Measurements from ENCODE around the gene ZC3H7A.

Gene ZC3H7A

GRCh38 chr16:11755022-11755760 is 41.9 kb downstream of the ZC3H7A start:
- Histone ChIP-seq H3K9me3 (ENCODE audit: control insufficient read depth, insufficient read depth, low read depth, low read length) (no peaks in the 10 kb centered on the region), H3K4me3 (ENCODE audit: low read depth, low read length) (no peak overlapping the region), H3K36me3 (ENCODE audit: control insufficient read depth in 2 of 2, insufficient read depth in 1 of 2, low read length in 2 of 2) (peaks cover 52 to 81% of the 10 kb centered on the region in 2 experiments), H3K27ac (ENCODE audit: extremely low read depth, low read depth, low read length) (no peak overlapping the region), H3K4me1 (ENCODE audit: control insufficient read depth, insufficient read depth, low read length) (peaks cover 14% of the 10 kb centered on the region)
- no peak for TF ChIP-seq ZNF335 (tag by site-specific recombination; conservative IDR thresholded peaks at IDR 0.05)
- TF ChIP-seq ZNF341 (tag by site-specific recombination; IDR thresholded peaks at IDR 0.05; ENCODE audit: low read depth), result no peak
- peak; percentile 89 for TF ChIP-seq ZIC2 (tag by site-specific recombination; IDR thresholded peaks at IDR 0.05)
- TF ChIP-seq ZNF10 (tag by site-specific recombination; IDR thresholded peaks at IDR 0.05), result no peak
- no peak for TF ChIP-seq ZBTB49 (tag by site-specific recombination; IDR thresholded peaks at IDR 0.05; ENCODE audit: low read depth)
- TF ChIP-seq GLIS1 (tag by site-specific recombination; IDR thresholded peaks at IDR 0.05), result peak; percentile 34; the same call in 1 of the 2 replicates
- no peak for TF ChIP-seq ZNF549 (tag by site-specific recombination; IDR thresholded peaks at IDR 0.05)
- no peak for TF ChIP-seq ZNF747 (tag by site-specific recombination; IDR thresholded peaks at IDR 0.05)
- TF ChIP-seq ZNF654 (tag by site-specific recombination; IDR thresholded peaks at IDR 0.05; ENCODE audit: low read depth), result no peak
- ChIA-PET CTCF (no interaction called here), POLR2A (no interaction called here)

- ChIA-PET POLR2A (no interaction called here), CTCF (no interaction called here)
- no peaks in the 10 kb centered on the region for H3K9me3 ChIP-seq (ENCODE audit: control insufficient read depth, insufficient read depth, low read depth, low read length)
- H3K4me1 ChIP-seq (ENCODE audit: control insufficient read depth, insufficient read depth, low read length), result peaks cover 3% of the 10 kb centered on the region
- peaks cover 62 to 74% of the 10 kb centered on the region in 2 experiments for H3K36me3 ChIP-seq (ENCODE audit: control insufficient read depth in 2 of 2, insufficient read depth in 1 of 2, low read length in 2 of 2)
- no peak overlapping the region for H3K4me3 ChIP-seq (ENCODE audit: low read depth, low read length)
- TF ChIP-seq ZNF292 (tag by site-specific recombination; IDR thresholded peaks at IDR 0.05; ENCODE audit: borderline replicate concordance, low read depth), result no peak
- no peak for TF ChIP-seq PATZ1 (tag by site-specific recombination; IDR thresholded peaks at IDR 0.05)
- TF ChIP-seq ZSCAN23 (tag by site-specific recombination; IDR thresholded peaks at IDR 0.05), result no peak
- TF ChIP-seq ZNF548 (tag by site-specific recombination; IDR thresholded peaks at IDR 0.05), result no peak
- TF ChIP-seq ZNF76 (tag by site-specific recombination; IDR thresholded peaks at IDR 0.05; ENCODE audit: borderline replicate concordance, low read depth), result no peak
- TF ChIP-seq ZNF138 (tag by site-specific recombination; IDR thresholded peaks at IDR 0.05; ENCODE audit: borderline replicate concordance), result no peak
- no peak for TF ChIP-seq ZNF777 (tag by site-specific recombination; IDR thresholded peaks at IDR 0.05; ENCODE audit: borderline replicate concordance)
- no peak for TF ChIP-seq ZSCAN16 (tag by site-specific recombination; IDR thresholded peaks at IDR 0.05)
- TF ChIP-seq ZNF350 (tag by site-specific recombination; IDR thresholded peaks at IDR 0.05), result no peak
- no peak for TF ChIP-seq BCL11B (tag by site-specific recombination; IDR thresholded peaks at IDR 0.05; ENCODE audit: low read depth)
- TF ChIP-seq ZBTB8A (tag by site-specific recombination; IDR thresholded peaks at IDR 0.05), result no peak
- TF ChIP-seq WT1 (tag by site-specific recombination; IDR thresholded peaks at IDR 0.05), result no peak
- TF ChIP-seq ZNF423 (tag by site-specific recombination; IDR thresholded peaks at IDR 0.05), result no peak
- no peak for TF ChIP-seq ZBTB10 (tag by site-specific recombination; IDR thresholded peaks at IDR 0.05)
- TF ChIP-seq ZNF610 (tag by site-specific recombination; IDR thresholded peaks at IDR 0.05; ENCODE audit: borderline replicate concordance), result no peak
- no peak overlapping the region for H3K27ac ChIP-seq (ENCODE audit: extremely low read depth, low read depth, low read length)
Observed at GRCh38 chr16:11752856-11753255, 44.2 kb downstream of the ZC3H7A start.
